Measurements from ENCODE around the gene FRG2C.
"Not testable (repeated sequence)": the region's sequence is repeated elsewhere in the genome, so short reads cannot be mapped to it uniquely, and the experiment has no call there.

Gene FRG2C

DNA sequence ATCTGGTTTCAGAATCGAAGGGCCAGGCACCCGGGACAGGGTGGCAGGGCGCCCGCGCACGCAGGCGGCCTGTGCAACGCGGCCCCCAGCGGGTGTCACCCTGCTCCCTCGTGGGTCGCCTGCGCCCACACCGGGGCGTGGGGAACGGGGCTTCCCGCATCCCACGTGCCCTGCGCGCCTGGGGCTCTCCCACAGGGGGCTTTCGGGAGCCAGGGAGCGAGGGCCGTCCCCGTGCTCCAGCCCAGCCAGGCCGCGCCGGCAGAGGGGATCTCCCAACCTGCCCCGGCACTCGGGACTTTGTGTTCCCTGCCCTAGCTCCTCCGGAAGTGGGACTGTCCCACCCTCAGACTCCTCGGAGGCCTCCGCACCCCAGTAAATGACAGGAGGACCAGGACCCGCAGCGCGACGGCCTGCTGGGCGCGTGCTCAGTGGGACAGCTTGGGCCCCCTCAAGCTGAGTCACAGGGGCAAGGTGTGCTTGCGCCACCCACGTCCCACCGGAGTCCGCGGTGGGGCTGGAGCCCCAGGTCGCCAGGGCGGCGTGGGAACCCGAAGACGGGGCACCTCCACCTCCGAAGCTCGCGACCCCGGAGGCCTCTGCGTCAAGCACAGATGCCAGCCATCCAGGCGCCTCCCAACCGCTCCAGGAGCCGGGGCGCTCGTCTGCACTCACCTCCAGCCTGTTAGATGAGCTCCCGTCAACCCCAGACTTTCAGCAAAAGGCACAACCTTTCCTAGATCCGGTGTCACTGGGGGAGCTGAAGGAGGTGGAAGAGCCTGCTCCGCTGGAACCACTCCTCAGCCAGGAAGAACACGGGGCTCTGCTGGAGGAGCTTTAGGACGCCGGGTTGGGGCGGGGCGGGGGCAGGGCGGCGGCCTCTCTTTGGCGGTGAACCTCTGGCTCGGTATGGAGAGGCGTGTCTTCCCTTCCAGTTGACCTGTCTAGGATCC is 5.5 kb downstream of the FRG2C start:
- not testable (repeated sequence) for DNase-seq

DNA sequence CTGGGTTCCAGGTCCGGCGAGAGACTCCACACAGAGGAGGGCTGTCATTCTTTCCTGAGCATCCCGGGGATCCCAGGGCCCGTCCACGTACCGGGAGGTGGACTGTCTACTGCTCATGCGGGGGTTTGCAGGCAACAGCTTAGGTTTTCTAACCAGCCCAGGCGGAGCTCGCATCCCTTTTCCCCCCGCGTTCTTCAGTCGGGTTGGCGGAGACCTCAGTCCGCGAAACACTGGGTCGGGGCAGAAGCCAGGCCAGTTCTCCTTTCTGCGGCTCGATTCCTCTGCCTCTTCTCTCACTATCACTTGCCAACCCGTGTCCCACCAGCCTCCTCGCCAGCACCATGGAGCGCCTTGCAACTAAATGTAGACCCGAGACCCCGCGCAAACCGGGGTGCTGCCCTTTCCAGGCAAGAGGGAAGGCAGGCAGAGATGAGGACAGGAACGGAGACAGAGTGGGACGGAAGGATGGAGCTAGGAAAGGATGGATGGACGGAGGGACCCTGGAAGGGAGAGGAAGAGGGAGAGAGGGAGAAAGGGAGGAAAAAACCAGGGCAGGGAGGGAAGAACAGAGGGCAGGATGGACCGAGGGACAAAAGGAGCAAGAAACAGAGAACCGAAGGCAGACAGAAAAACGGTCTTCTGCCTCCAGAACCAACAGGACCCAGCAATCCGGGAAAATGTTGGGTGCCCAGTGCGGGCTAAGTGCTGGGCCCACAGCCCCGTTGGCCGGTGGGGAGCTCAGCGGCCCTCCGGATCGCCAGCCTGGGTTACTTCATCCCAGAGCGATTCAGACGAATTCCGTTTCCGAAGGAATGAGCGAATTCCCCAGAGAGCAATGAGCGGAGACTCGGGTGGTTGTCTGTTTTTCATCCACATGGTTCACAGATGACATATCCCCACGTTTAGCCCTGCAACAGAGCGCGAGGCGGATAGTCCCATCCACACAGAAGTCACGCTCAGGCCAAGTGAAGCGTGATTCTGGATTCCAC is 6.5 kb downstream of the FRG2C start:
- DNase-seq: not testable (repeated sequence)

DNA sequence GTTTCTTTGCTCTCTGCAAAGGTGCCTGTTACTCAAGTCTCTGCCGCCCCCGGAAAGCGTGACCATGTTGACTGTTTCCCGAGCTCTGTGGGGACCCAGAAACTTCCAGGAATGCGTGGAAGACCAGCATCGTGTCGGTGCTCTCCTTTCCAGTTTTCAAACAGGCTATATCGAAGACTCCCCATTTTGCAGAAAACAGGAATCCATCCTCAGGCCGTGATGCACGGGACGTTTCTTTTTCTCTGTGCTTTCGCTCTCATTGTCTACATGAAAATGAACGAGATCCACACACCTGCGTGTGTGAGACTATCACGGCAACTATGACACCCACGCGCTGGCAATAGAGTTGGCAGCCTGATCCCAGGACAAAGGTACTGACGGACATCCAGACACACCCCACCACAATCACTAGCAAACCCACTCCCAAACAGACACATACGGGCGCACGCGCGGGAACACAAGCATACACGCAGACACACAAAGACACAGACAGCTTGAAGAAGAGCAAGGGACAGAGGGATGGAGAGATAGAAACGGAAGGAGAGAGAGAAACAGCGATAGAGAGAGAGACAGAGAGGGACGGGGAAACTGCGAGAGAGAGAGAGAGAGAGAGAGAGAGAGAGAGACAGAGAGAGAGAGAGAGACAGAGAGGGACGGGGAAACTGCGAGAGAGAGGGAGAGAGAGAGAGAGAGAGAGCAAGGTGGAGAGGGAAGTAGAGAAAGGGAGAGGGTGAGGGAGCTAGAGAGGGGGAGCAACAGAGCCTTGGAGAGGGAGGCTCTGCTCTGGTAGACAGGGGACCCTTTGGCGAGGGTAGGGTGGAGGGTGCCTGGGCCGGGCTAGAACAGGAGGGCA is 7.4 kb downstream of the FRG2C start:
- DNase-seq: not testable (repeated sequence)

DNA sequence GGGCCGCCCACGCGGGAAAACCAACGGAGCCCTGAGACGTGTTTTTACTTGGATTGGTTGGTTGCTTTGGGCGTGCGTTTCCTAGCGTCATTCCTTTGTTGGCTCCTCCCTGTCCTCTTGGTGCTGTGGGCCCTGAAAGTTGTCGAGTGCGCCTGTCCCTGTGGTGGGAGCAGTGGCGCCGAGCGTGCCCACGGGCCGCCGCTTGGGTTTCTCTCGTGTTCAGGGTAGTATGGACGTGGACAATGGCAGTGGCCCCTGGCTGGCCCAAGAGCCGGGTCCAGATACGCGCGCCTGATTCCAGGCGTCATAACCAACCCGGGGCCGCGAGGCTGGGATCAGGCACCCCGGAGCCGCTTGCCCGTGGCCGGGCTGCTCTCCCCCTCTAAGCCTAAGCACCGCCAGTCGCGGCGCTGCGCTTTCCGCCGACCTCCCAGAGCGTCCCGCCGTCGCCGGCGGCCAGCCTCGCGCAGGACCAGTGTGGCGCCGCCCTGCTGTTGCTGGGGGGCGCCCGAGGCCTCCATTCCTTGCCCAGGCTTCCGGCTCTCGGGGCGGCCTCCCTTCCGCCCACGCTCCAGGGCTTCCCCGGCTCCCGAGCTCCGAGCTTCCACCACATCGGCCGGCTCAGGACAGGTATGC is 8.1 kb downstream of the FRG2C start:
- not testable (repeated sequence) for DNase-seq

DNA sequence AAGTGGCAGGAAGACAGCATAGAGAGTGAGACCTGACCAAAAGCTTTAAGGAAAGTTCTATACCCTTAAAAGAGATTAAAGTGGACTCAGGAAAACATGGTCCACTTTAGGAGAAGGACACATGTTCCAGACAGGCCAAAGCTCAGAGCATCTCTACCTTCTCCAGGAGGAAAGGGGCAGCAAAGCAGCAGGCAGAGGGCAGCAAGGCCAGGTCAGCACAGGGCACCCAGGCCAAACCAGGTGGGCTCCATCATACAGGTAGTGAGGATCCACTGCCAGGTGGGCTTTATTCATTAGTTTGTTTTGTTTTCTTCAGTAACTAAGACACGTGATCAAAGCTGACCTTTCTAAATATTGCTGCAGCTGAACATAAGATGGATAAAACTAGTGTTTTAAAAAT is 19.8 kb downstream of the FRG2C start:
- not testable (repeated sequence) for DNase-seq

DNA sequence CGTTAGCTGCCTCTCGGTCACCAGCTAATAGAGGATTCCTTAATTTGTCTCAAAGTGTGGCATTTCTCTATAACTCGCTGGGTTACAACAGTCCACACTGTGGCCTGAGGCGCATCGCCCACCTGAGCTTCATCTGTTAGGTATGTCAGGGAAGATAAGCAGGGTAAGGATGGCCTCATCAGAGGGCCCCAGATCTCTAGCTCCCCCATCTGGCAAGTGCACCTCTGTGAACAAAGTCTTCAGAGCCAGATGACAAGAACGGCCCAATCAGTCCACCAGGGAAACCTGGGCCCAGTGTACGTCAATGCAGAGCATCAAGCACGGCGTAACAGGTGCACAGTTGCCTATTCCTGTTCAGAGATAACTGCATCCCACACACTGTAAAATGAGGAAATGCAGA is 23.2 kb downstream of the FRG2C start:
- DNase-seq: no peak

DNA sequence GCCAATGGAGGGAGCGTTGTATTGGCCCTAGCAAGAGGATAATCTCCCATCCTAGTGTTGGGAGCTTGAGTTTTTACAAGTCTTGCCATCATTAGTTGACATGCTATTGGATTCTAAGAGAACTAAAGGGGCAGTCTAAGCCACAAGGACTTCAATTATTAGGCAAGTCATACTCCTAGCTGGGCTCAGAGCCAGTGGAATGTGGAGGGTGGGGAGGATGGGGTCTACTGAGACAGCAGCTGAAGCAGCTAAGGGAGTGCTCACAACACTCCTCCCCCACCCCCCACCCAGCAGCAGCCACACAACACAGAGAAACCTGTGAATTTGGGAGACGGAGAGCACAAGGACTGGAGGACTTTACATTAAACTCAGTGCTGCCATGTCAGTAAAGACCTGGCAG is 27.9 kb downstream of the FRG2C start:
- no peak for DNase-seq

All from AML-193 (cell line).